Spleen (tissue), 11 donors: Measurements from ENCODE around the gene GPC4. TPM values are rescaled to one million over a fixed set of nuclear protein-coding genes. Genes with fewer than 3 reads are reported as not detected.

ENCODE experiments used
- DNase-seq: peaks from one replicate; pipeline ENCODE4 v3.0.0-alpha.2; 2020
- H3K27ac ChIP-seq, 8 donors: fragments of 200-600 bp; sonication (generic) in 7 of 8; 1 replicate in 4 of 8; 2 replicates in 4 of 8; pipeline versions ENCODE4 v1.5.0 to v1.8.0; 2016 to 2021; ENCODE audit warnings: inconsistent platforms in 4 of 8, mild to moderate bottlenecking in 4 of 8, moderate library complexity in 1 of 8
- H3K27me3 ChIP-seq, 7 donors: fragments of 200-600 bp; sonication (generic) in 6 of 7; replicated peaks in 1 of 7; 1 replicate in 4 of 7; 2 replicates in 3 of 7; pipeline versions ENCODE4 v1.5.0 to v1.8.0; 2016 to 2021; ENCODE audit warnings: inconsistent platforms in 3 of 7, mild to moderate bottlenecking in 1 of 7
- H3K36me3 ChIP-seq, 6 donors: fragments of 200-600 bp; sonication (generic) in 5 of 6; 1 replicate in 4 of 6; 2 replicates in 2 of 6; pipeline versions ENCODE4 v1.5.0 to v1.8.0; 2016 to 2021; ENCODE audit warnings: inconsistent platforms in 2 of 6
- H3K4me1 ChIP-seq, 6 donors: fragments of 200-600 bp; sonication (generic) in 5 of 6; 1 replicate in 3 of 6; 2 replicates in 3 of 6; pipeline versions ENCODE4 v1.5.0 to v1.8.0; 2016 to 2021; ENCODE audit warnings: inconsistent platforms in 3 of 6
- H3K4me3 ChIP-seq, 8 donors: fragments of 200-600 bp; sonication (generic) in 7 of 8; 1 replicate in 4 of 8; 2 replicates in 4 of 8; pipeline versions ENCODE4 v1.5.0 to v1.8.0; 2016 to 2021; ENCODE audit warnings: inconsistent platforms in 4 of 8, mild to moderate bottlenecking in 4 of 8, moderate library complexity in 2 of 8
- H3K9me3 ChIP-seq, 8 donors: fragments of 200-600 bp; sonication (generic) in 7 of 8; 1 replicate in 4 of 8; 2 replicates in 4 of 8; pipeline versions ENCODE4 v1.5.0 to v1.8.0; 2016 to 2021; ENCODE audit warnings: inconsistent platforms in 4 of 8
- CTCF ChIP-seq, 11 experiments: fragments of 200-600 bp in 7 of 11; fragments of 450-650 bp in 4 of 11; sonication (generic) in 4 of 11; IDR thresholded peaks in 8 of 11; conservative IDR thresholded peaks in 3 of 11; 1 replicate in 7 of 11; 2 replicates in 4 of 11; pipeline versions ENCODE4 v1.4.0 to v1.8.0; 2016 to 2021; ENCODE audit warnings: antibody characterized with exemption in 11 of 11, inconsistent platforms in 4 of 11, mild to moderate bottlenecking in 1 of 11
- POLR2A ChIP-seq, 3 donors: fragments of 450-650 bp; IDR thresholded peaks; one replicate each; pipeline ENCODE4 v1.5.1; 2017; ENCODE audit warnings: antibody characterized with exemption in 3 of 3, mild to moderate bottlenecking in 1 of 3
- POLR2AphosphoS5 ChIP-seq, 3 donors: sonication (generic); formaldehyde crosslinking; IDR thresholded peaks; one replicate each; pipeline ENCODE4 v1.5.1; 2017; ENCODE audit warnings: antibody characterized with exemption in 3 of 3
- WGBS, 5 donors: extraction: QIAGEN DNeasy Blood & Tissue Kit in 3 of 5; methylation state at CpG; one replicate each; pipeline versions ENCODE4 v1.1.5 to v1.1.7; 2013 to 2018; 5-methylcytosine and 5-hydroxymethylcytosine counted together
- intact Hi-C: fragments of 100-400 bp; cut with DNase I; formaldehyde crosslinking; loops from one replicate; pipeline ENCODE4 v1.15.0; 2023; ENCODE audit warnings: low total_unique reads
- polyA plus RNA-seq, 3 donors: library from polyadenylated mRNA; stranded (reverse); fragments of 200-250 nt; gene quantifications; one replicate each; pipeline ENCODE4 v1.2.1, GENCODE V29; 2013
- total RNA-seq, 7 donors: library from RNA; depleted of rRNA in 3 of 7; stranded (reverse); fragments of >200 nt in 3 of 7; fragmentation: NEBNext Ultra II Directional in 4 of 7; extraction: Animal tissue kit (Norgen Biotek cat#: 25700) in 4 of 7; gene quantifications; one replicate each; pipeline versions ENCODE4 v1.1.0 to v1.2.1, GENCODE V29; 2016 to 2021
- donor health status: healthy with polysubstance abuse.
- donor health status: DM: no; HTN: no; CAD: no; lungs with moderate emphysema.
- donor health status: DM: no; HTN: no; CAD: no.
- donor health status: Bipolar disorder and iron deficiency.
- donor health status: healthy.
- donor health status: DM: no; HTN: no; CAD: no.
- donor health status: DM: yes; HTN: yes; CAD: no.

The GPC4 gene
- total and polyA plus RNA-seq, 10 donors = 0.70 to 17.7 (median 4.9) TPM

DNA sequence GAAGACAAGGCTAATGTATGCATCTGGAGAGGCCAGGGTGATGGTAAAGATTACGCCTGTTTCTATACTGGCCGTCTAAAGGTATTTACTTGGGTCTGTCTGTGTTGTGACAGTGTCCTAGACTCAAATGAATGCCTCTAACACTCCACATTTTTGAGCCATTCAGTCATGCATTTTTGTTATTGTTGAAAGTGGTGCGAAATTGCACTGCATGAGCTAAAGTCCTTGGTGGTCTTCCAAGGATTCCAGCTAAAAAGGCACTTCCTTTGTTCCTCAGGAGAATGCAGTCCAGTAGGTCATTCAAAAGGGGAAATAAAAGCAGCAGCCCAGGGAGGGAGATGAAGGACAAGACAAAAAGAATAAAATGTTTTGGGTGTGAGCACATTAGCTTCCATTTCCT is 3.0 kb downstream of the GPC4 start:
- H3K27me3 ChIP-seq = peaks cover 0 to 59% (median 26%) of the 10 kb centered on the region in 7 donors
- H3K27ac ChIP-seq = no peak overlapping the region
- DNase-seq = no peak
- TF ChIP-seq POLR2AphosphoS5 (IDR thresholded peaks at IDR 0.05) (no peak), CTCF (IDR thresholded peaks at IDR 0.05 in 8 of 11, conservative IDR thresholded peaks at IDR 0.05 in 3 of 11) (no peak), POLR2A (IDR thresholded peaks at IDR 0.05) (no peak)
- H3K9me3 ChIP-seq = no peaks in the 10 kb centered on the region
- intact Hi-C loops = no loop called here
- H3K36me3 ChIP-seq = no peaks in the 10 kb centered on the region
- 55 to 73% (median 71%) methylated on average over 3 of the region's 3 CpGs for WGBS, 5 donors
- no peak overlapping the region for H3K4me3 ChIP-seq
- peaks cover 0 to 36% (median 4%) of the 10 kb centered on the region in 6 donors for H3K4me1 ChIP-seq

- intact Hi-C loops = no loop called here
- Histone ChIP-seq H3K9me3 (no peaks in the 10 kb centered on the region), H3K4me1 (peaks cover 0 to 30% (median 4%) of the 10 kb centered on the region in 6 donors), H3K27ac (no peak overlapping the region), H3K4me3 (no peak overlapping the region), H3K27me3 (peaks cover 0 to 42% (median 17%) of the 10 kb centered on the region in 7 donors), H3K36me3 (no peaks in the 10 kb centered on the region)
- no peak for DNase-seq
- TF ChIP-seq CTCF (IDR thresholded peaks at IDR 0.05 in 8 of 11, conservative IDR thresholded peaks at IDR 0.05 in 3 of 11) (no peak), POLR2AphosphoS5 (IDR thresholded peaks at IDR 0.05) (no peak), POLR2A (IDR thresholded peaks at IDR 0.05) (no peak)
- 53 to 78% (median 58%) methylated on average over 3 of the region's 3 CpGs for WGBS, 5 donors
Observed at GRCh38 chrX:133410550-133410949, 4.7 kb downstream of the GPC4 start.

DNA sequence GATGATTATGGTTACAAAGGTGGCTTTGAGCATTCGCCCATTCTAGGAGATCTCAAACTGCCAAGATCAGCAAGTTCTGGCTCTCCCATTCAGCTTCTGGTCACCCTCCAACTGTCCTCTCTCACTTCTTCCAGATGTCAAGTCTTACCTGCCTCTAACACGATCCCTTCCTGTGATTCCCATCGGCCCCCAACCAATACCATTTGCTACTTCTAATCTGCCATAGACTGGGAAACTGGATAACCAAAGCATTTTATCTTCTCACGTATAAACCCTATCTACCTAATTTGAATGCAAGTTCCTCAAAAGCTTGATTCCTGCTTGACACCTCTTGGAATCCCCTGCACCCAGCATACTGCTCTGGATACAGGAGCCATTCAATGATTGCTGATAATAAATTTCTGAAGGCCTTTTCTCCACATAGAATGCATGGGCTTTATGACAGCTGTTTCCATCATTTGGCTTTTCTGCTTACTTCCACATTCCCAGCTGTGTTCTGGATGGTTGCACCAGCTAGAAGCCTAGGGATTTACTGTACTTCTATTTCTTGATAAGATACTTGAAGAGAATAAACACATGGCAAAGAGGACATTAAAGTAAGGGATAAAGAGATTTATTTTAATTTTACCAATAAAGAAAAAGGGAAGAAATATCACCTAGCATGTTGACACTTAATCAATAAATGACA is 9.6 kb downstream of the GPC4 start:
- H3K27me3 ChIP-seq = no peaks in the 10 kb centered on the region
- H3K9me3 ChIP-seq = no peaks in the 10 kb centered on the region
- TF ChIP-seq CTCF (IDR thresholded peaks at IDR 0.05 in 8 of 11, conservative IDR thresholded peaks at IDR 0.05 in 3 of 11) (no peak), POLR2A (IDR thresholded peaks at IDR 0.05) (no peak), POLR2AphosphoS5 (IDR thresholded peaks at IDR 0.05) (no peak)
- intact Hi-C loops = no loop called here
- H3K4me3 ChIP-seq = no peak overlapping the region
- no peaks in the 10 kb centered on the region for H3K4me1 ChIP-seq
- WGBS, 5 donors = 83 to 95% (median 91%) methylated on average over 4 of the region's 4 CpGs
- no peaks in the 10 kb centered on the region for H3K36me3 ChIP-seq
- no peak overlapping the region for H3K27ac ChIP-seq
- no peak for DNase-seq

GRCh38 chrX:133403984-133404383 is 11.3 kb downstream of the GPC4 start:
- 70 to 86% (median 82%) methylated on average over 2 to 4 of the region's 4 CpGs for WGBS, 5 donors
- no peak for DNase-seq
- no peaks in the 10 kb centered on the region for H3K36me3 ChIP-seq
- H3K27ac ChIP-seq = no peak overlapping the region
- no peak overlapping the region for H3K4me3 ChIP-seq
- H3K27me3 ChIP-seq = no peaks in the 10 kb centered on the region
- intact Hi-C loops = no loop called here
- H3K9me3 ChIP-seq = no peaks in the 10 kb centered on the region
- H3K4me1 ChIP-seq = no peaks in the 10 kb centered on the region
- TF ChIP-seq POLR2AphosphoS5 (IDR thresholded peaks at IDR 0.05) = no peak
- no peak for TF ChIP-seq POLR2A (IDR thresholded peaks at IDR 0.05)
- TF ChIP-seq CTCF (IDR thresholded peaks at IDR 0.05 in 8 of 11, conservative IDR thresholded peaks at IDR 0.05 in 3 of 11) = no peak
